NCI-H69 (cell line): Measurements from ENCODE around the gene DSTN.

Experiments
- DNase-seq: peaks from one replicate; lab custom pipeline; 2025; lab: John Stamatoyannopoulos, UW

The DSTN gene

DNA sequence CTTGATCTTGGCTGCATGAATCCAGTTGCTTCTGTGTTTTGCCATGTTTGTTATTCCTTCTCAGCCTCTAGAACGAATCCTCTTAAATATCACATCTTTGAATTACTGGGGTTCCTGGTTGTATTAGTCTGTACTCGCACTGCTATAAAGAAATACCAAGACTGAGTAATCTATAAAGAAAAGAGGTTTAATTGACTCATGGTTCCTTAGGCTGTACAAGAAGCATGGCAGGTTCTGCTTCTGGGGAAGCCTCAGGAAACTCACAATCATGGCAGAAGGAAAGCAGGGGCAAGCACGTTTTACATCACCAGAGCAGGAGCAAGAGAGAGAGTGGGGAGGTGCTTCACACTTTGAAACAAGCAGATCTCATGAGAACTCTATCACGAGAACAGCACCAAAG is 20.7 kb upstream of the DSTN start:
- DNase-seq: no peak

DNA sequence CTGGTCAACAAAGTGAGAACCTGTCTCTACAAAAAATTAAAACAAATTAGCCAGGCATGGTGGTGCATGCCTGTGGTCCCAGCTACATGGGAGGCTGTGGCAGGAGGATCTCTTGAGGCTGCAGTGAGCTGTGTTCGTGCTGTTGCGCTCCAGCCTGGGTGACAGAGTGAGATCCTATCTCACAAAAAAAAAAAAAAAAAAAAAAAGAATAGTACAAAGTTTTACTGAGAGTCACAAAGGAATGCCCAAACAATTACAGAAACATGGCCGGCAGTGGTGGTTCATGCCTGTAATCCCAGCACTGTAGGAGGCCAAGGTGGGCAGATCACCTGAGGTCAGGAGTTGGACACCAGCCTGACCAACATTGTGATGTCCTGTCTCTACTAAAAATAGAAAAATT is 14.8 kb upstream of the DSTN start:
- no peak for DNase-seq

DNA sequence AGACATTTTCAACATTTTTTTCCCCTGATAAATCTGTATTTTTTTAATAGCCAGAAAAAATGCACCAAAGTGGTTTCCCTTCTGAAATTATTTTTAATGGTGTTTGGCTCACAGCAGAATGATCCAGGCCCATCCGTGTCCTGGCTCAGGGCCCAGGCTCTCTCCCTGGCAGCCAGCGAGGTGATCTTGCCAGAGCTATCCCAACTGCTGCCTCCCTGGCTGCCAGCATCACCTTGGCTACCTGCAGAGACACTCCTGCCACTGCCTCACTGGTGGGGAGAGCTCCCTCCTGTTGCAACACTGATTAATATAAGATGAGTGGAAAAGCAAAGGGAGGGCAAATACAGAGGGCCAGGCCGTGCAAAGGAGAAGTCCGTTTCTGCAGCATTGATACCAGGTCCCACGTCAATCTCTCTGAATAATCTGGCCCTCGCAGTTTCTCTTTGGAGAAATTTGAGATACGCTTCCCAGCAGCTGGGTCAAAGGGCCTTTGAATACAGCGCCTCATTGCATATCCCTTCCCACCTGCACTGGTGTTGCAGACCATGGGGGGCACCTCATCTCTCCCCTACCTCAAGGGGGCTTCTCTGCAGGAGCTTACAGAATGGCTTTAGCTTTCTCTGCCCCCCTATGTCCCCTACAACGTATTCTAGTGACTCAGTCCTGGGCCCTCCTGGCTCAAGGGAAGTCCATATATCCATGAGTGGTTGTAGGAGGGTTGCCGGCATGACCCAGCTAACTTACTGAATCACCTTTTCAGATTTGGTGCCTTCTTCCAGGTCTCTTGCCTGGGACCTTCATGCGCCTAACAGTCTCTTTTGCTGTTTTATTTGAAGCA is 12.8 kb upstream of the DSTN start:
- DNase-seq: peak; percentile 78

DNA sequence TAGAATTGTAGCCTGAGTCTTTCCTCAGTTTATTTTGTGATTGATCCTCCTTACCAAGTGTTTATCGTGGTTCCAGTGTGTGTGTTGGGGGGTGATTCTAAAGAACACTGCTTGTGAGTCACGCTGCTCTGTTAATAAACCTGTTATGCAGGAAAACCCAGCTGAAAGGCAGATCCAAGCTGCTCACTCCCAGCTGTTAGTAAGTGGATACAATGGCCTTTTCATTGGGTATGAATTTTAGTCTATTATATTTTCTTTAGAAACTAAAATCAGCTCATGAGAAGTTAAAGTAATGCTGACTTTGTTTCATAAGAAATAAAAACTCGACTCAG is 12.2 kb upstream of the DSTN start:
- no peak for DNase-seq

GRCh38 chr20:17558154-17558940 is 11.5 kb upstream of the DSTN start:
- peak; percentile 34 for DNase-seq

GRCh38 chr20:17558941-17559304 is 11.0 kb upstream of the DSTN start:
- DNase-seq: no peak

- DNase-seq: no peak
Observed at GRCh38 chr20:17559338-17559737, 10.5 kb upstream of the DSTN start.

DNA sequence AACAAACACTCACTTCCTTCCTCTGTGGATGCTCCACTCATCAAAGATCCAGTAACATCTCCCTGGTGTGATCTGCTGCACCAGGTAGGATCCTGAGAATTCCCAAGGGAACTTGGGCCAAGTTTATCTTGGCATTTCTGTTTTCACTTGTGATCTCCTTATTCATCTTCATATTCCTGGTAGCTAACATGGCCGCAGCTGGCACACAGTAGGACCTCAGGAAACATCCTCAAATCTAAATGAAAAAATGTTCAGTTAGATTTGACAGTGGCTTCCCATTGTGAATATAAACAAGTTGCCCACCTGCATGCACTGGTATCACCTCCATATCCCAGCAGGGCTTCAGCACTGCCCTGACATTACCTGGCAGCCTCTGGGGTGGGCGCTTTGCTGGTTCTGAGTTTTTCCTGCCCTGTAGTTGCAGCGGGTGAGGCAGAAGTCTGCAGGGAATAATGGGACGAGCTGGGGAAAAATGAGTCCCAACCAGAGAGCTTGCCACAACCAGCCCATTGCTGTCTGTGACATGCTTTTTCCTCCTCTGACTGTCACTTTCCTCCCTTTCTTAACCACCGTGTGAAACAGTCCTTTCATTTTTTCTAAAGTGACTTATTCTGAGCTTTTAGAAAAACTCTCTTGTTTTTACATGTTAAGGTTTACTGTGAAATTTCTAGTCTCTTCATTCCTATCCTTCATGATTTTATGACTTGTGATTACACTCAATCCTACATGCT is 9.4 kb upstream of the DSTN start:
- DNase-seq: peak; percentile 20

DNA sequence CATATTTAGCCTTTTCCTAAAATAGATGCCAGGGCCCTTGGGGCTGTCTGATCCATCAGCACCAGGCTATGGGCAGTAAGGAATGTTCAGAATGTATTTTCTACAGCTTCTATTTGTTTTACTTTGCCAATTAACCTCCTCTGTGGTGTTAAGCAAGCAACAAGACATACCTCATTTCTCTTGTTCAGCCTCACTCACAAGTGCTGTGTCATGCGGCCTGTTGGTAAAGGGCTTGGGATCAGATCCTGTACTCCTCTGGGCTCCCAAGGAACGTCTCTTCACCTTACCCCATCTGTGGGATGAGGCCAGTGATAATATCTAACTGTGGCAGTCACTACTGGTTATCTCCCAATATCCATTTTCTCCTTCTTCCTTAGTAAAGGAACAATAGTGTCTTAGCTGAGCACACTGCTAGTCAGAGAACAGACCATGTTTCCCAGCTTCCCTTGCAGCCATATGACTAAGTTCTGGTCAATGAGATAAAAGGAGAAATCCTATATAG is 7.0 kb upstream of the DSTN start:
- DNase-seq: peak; percentile 13

DNA sequence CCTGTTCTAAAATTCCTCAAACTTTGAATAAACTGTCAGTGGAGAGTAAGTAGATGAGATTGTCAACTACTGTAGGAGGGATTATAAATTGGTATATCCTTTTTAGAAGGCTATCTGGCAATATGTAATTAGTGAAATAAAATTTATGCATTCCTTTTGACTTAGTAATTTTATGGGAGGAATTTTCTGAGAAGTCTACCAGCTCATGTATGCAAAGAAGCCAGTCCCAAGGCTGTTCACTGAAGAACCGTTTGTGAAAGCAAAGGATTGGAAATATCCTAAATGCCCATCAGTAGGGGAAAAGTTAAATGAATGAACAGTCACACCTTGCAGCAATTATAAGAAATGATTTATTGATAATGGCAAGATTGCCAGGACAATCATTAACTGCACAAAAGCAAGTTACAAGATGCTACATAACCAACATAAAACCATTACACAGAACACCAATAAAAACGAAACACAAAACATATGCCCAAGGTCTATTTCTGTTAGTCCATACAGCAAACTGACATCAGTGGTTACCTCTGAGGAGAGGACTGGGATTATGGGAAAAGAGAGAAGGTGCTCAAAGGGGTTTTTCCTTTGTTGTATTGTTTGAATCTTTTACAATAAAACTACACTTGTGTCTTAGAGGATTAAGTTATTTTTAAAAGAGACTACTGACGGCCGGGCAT is 4.6 kb upstream of the DSTN start:
- DNase-seq: peak; percentile 21

DNA sequence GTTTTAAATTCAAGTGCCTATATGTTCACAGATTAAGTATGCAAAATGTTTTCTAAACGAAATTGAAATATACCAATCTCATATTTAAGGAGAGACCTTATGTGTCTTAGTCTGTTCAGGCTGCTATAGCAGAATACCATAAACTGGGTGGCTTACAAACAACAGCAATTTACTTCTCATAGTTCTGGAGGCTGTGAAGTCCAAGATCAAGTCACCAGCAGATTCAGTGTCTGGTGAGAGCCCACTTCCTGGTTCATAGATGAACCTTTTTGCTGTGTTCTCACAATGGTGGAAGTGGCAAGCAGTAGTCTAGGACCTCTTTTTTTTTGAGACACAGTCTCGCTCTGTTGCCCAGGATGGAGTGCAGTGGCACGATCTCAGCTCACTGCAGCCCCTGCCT is 3.5 kb upstream of the DSTN start:
- DNase-seq: no peak

GRCh38 chr20:17568045-17568788 is 1.7 kb upstream of the DSTN start:
- peak; percentile 14 for DNase-seq

- DNase-seq: peak; percentile 90
Observed at GRCh38 chr20:17568972-17569521, 828 bp upstream of the DSTN start.

GRCh38 chr20:17570347-17571152 is 675 bp downstream of the DSTN start:
- DNase-seq: peak; percentile 84

- DNase-seq: peak; percentile 34
Observed at GRCh38 chr20:17571153-17571527, 1.3 kb downstream of the DSTN start.

DNA sequence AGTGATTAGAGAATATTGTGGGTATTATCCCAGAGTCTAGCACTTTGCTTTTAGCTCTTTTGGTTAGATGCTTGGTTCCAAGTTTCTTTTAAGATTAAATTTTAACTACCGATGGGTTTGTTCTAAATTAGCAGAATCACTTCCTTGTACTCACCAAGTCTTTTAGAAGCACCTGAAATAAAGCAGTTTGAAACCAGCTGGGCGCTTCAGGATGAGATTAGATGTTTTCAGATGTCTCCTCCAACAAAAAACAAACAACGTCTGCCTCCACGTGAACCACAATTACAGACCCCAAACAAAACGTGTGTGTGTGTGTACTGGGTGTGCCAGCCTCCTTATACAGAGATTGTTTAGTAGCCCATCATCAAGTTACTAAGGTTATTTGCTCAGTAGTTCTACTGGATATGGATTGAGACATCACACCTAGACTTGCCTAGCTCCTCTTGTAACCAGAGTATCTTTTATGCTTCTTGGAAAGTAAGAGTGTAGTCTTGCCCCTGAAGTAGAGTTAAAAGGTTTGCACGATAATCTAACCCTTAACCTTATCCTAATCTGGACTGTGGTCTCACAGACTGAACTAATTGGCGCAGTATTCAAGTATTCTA is 2.3 kb downstream of the DSTN start:
- DNase-seq: peak; percentile 78

- DNase-seq: no peak
Observed at GRCh38 chr20:17573463-17573862, 3.6 kb downstream of the DSTN start.

DNA sequence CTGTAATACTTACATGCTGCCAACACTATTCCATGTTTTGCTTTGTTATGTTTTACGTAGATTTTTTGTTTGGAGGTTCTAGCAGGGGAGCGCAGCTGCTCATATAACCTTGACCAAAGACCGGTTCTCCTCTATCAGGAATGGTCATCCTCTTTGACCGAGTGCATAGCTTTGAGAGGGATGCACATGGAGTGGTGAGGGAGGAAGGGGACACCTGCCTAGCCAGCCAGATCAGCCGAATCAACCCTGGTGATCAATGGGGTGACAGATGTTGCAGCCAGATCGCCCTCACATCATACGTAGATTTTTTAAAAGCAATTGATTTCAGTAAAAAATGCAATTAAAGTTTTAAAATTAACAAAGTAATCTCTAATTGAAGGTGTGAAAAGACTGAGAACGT is 6.3 kb downstream of the DSTN start:
- no peak for DNase-seq

DNA sequence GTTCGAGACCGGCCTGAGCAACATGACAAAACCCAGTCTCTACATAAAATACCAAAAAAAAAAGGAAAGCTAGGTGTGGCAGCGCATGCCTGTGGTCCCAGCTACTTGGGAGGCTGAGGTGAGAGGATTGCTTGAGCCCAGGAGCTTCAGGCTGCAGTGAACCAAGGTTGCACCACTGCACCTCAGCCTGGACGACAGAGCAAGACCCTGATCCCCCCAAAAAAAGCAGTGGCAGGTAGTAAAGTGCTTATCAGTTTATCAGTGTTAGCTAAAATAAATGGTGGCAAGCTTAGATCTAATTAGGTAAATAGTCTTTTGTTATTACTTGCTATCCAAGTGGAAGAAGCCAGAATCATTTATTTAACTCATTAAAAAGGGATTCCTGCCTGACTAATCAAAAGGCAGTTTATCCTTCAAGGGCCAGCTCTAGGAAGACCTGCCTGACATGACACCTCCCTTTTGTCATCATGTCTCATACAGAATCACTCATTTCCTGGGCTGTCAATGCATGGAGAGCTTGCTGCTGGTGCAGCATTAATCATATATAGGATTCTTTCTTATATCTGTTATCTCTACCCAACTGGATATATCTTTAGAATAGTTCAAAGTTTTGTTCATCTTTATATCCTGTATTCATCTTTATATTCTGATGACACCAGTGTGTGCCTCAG is 9.6 kb downstream of the DSTN start:
- DNase-seq: no peak
